ENCODE measurements around the gene ZFP1.

Gene ZFP1

DNA sequence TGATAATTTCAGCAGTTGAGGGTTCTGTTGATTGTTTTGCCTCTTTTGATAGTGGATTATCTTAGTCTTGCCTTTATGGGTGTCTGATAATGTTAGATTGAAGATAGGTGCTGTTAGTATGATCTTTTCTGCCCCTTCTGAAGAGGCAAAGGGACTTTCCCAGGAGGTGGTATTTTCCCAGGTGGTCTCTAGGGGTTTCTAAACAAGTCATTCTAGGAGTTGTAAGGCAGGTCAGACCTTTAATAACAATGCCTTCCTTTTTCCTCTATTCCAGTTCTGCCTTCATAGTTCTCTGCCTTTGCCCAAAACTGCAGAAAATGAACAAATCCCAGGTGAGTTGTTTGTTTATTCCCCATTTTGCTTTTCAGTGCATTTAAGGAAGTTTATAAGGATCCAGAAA lies 4.3 kb downstream of the ZFP1 start:
- DNase-seq (ENCODE audit: low read depth in 3 of 3), result no peak

DNA sequence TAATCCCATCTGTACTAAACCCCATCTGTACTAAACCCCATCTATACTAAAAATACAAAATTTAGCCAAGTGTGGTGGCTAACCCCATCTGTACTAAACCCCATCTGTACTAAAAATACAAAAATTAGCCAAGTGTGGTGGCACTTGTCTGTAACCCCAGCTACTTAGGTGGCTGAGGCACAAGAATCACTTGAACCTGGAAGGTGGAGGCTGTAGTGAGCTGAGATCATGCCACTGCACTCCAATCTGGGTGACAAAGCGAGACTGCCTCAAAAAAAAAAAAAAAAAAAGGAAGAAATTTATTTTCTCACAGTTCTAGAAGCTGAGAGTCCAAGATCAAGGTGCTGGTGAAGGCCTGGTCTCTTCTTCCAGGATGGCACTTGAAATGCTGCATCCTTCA lies 12.1 kb downstream of the ZFP1 start:
- no peak for DNase-seq (ENCODE audit: low read depth in 3 of 3)

DNA sequence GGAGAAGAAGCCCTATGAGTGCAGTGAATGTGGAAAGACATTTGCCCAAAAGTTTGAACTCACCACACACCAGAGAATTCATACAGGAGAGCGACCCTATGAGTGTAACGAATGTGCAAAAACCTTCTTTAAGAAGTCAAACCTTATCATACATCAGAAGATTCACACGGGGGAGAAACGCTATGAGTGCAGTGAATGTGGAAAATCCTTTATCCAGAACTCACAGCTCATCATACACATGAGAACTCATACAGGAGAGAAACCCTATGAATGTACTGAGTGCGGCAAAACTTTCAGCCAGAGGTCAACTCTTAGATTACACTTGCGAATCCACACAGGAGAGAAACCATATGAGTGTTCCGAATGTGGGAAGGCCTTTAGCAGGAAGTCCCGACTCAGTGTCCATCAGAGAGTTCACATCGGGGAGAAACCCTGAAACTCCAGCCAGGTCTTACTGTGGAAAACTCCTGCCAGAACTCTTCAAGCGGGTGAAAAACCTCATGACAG lies 21.6 kb downstream of the ZFP1 start:
- no peak for DNase-seq (ENCODE audit: low read depth in 3 of 3)

DNA sequence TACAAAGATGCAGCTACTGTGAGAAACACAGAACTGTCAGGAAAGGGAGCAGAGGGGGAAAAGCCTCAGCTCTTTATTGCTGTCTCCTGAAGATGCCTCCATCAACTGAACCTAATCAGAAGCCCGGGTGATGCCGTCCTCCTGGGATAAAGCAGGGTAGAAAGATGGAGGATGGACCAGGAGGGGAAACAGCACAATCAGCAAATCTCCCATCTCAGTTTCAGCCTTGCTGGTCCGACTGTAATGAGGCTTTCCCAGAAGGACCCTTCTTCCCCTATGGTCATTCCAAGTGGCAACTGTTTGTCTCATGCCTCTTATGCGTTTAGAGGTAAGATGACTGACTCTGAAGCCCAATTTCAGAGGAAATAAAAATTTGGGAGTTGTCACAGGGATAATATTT lies 24.3 kb downstream of the ZFP1 start:
- no peak for DNase-seq (ENCODE audit: low read depth in 3 of 3)

DNA sequence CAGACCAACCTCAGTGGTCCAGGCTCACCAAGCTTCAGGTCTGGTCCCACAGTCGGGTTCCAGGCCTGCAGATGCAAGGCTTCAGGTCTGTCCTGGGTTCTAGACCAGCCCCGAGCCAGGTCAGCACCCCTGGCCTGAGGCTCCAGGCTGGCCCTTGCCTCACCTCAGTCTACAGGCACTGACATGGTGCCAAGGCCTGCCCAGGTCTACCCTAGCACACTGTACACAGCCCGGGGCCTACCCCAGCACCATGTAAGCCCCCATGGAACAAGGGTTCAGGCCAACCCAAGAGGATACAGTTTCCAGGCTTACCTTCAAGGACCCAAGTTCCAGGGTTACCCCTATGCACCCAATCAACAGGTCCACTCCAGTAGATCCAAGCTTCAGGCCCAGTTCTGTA lies 26.8 kb downstream of the ZFP1 start:
- DNase-seq (ENCODE audit: low read depth in 3 of 3), result no peak

DNA sequence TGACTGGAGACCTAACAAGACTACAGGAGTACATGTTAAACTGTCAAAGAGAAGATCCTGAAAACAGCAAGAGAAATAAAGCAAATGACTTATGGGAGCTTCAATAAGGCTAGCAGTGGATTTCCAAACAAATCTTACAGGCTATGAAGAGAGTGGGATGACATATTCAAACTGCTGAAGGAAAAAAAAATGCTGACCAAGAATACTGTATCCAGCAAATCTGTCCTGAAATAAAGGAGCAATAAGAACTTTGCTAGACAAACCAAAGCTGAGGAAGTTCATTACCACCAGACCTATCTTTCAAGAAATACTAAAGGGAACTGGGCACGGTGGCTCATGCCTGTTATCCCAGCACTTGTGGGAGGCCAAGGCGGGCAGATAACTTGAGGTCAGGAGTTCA lies 28.6 kb downstream of the ZFP1 start:
- no peak for DNase-seq (ENCODE audit: low read depth in 3 of 3)

DNA sequence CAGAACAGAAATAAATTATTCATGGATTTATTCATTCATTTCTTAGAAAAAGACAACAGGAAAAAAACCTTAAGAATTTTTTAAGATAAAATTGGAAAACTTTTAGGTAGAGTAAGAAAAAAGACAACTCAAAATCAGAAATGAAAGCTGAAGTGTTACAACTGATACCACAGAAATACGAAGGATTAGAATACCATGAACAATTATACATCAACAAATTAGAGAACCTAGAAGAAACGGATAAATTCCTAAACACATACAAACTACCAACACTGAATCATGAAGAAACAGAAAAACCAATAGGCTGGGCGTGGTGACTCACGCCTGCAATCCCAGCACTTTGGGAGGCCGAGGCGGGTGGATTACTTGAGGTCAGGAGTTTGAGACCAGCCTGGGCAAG lies 30.9 kb downstream of the ZFP1 start:
- DNase-seq (ENCODE audit: low read depth in 3 of 3), result no peak

DNA sequence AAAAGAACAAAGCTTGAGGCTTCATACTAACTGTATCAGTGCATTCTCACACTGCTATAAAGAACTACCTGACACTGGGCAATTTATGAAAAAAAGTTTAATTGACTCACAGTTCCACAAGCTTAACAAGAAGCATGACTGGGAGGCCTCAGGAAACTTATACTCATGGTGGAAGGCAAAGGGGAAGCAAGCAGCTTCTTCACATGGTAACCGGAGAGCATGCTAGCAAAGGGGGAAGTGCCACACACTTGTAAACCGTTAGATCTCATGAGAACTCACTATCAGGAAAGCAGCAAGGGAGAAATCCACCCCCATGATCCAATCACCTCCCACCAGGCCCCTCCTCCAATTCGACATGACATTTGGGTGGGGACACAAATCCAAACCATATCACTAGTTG lies 33.3 kb downstream of the ZFP1 start:
- no peak for DNase-seq (ENCODE audit: low read depth in 3 of 3)

DNA sequence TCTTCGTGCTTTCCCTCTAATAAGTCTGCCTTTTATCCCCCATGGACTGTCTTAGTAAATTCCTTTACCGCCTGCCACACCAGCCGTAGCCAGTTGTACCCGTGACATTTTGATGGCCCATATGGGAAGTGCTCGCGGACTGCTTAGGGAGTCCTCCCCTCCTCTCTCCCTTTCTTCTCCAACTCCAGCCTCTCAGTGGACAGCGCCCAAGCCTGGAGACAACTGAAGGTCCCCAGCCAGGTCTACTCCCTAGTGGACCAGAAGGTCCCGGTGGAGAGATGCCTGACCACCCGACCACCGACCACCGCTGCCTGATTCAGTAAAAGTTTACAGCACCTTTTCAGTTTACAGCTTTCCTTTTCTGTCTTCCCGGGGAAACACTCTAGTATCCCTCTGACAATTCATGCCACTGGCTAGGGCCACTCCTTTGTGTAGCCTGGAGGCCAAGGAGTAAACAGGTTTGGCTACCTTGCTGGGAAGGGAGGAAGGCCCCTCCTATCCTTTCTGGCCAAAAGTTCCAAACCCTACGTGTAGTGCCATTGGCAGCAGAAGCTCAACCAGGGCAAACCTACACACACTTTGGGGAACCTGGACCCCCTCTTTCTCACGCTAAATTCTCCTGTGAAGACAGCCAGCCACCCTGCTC lies 40.6 kb downstream of the ZFP1 start:
- no peak for DNase-seq (ENCODE audit: low read depth in 3 of 3)

DNA sequence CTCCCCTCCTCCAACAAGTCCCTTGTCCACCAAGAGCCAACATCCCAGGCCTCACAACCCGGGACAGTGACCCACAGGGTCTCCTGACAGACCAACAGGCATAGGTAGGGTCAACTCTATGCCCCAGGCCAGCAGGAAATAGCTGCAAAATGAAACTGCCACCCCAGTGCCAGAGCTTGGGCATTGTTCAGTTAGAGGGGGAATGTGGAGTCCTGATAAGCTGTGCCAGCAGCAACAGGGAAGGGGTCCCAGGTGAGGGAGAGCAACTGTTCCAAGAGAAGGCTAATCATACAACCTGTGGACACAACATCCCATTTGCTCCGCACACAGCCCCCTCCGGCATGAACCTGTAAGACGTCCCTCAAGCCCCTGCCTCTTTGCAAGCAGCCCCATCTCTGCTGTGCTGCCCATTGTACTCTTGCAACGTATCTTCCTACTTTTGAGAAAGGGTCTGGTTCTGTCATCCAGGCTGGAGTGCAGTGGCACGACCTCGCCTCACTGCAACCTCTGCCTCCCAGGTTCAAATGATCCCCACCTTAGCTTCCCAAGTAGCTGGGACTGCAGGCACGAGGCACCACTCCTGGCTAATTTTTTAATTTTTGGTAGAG lies 41.4 kb downstream of the ZFP1 start:
- no peak for DNase-seq (ENCODE audit: low read depth in 3 of 3)

DNA sequence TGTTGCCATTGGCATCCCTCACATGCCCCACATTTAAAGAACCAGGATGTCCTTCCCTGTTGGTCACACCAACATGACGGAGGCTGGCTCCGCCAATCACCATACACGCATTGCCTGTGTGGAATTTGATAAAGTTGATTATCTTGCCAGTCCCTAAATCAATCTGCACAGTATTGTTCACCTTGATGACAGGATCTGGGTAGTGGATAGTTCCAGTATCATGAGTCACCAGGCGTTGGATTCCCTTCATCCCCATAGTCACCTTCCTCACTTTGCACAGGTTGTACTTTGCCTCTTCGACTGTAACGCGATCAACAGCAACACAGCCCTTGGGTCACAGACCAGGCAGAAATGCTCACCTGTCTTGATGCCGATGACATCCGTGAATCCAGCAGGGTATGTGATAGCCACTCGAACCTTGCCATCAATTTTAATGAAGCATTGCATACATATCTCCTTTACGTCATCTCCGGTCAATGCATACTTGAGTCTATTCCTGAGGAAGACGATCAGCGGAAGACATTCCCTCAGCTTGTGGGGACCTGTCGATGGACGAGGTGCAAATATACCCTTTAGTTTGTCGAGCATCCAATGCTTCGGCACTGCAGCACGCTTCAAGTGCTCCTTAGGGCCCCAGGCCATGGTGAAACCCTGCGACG lies 44.4 kb downstream of the ZFP1 start:
- no peak for DNase-seq (ENCODE audit: low read depth in 3 of 3)

DNA sequence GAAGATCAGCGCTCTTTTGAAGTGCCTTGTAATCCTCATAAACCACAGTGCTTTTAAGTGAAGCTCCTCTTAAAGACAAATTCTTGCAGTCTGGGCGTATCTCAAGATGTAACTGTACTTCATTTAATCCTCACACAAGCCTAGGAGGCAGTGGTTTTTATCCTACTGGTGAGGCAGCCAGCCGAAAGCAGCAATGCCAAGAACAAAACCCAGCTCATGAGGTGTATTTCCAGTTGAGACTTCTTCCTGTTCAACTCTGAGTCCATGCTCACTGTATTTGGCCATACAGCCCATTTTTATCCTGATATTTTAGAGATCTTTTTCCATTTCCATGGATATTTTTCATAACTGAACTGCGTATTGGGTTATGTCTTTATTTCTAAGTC lies 44.9 kb downstream of the ZFP1 start:
- DNase-seq (ENCODE audit: low read depth in 3 of 3), result no peak

DNA sequence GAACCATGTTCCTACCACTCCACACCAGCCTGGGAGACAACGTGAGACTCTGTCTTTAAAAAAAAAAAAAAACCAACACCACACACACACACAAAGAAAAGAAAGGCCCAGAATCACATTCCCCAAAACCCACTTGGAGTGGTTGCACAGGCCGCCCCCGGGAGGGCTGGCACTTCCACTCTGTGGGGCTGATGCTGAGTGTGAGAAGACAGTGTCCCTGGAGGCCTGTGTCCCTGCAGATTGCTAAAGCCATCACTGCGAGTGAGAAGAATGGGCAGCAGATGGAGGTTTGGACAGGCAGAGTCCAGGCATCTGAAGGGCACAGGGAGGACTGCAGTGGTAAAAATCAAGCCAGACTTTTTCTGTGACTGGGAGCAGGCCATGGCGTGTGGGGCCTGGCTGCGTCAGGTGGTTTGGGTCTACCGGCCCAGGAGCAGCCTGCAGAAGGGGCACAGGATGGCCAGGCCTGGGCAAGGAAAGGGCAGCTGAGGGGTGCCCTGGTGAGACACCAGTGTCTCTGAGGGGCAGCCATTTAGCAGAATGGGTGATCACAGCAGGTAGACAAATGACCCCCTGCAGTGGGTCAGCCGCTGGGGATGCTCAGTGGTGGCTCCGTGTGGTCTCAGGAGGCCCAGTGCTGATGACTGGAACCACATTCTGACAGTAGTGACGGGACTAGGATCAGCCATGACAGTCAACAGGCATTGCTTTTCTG lies 45.6 kb downstream of the ZFP1 start:
- no peak for DNase-seq (ENCODE audit: low read depth in 3 of 3)

DNA sequence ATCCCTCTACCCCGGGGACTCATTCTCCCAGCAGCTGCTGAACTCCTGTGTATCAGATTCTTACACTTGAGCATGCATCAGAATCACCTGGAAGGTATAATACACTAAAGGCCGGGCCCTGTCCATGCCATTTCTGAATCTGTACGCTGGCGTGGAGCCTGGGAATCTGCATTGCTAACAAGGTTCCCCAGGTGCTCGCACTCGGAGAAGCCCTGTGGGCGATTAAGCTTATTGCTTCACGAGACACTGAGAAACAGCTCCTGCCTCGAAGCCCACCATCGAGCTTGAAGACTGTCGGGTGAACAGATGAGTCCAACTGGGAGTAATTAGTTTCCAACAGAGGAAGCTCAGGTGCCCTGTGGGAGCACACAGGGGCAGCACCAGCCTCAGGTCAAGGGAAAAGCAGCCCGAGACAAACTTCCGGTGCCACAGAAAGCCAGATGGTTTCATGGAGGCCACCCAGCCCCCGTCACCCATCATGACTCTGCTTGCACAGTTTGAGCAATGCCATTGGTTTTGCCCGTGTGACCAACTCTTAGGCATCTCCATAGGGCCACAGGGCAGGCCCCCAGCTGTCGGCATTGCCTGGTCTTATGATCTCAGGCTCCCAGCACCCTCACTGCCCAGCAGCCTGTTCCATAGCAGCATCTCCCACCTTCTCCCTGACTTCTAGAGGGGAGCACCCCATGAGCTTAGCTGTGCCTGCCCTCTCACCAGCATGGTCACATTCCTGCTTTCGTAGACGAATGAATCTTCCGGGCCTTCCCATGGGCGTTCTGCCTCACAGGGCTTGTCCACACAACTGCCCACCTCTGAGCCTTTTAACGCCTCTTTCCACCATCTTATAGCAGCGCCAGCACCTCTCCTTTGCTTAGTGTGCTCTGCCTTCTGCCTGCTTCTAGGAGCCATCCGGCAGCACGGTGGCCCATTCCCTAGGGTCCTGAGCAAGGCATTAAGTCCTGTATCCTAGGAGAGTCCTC lies 47.8 kb downstream of the ZFP1 start:
- DNase-seq (ENCODE audit: low read depth in 3 of 3), result no peak

DNA sequence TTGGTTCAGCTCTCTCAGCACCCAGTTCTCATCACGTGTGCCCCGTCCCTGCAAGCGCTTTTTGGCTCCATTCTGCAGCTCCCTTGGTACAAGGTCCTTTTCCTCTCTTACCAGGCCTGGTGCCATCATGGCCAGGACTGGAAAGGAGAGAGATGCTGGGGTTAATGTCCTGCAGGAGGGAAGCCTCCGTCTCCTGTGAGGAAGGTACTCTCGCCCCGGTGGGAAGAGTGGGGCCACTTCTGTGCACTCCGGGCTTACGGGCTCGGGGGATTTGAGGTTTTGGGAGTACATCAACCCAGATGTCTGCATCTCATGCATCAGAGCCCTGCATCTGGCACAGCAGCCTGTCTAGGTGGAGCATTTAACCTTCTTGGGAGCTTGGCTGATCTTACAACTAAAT lies 48.5 kb downstream of the ZFP1 start:
- no peak for DNase-seq (ENCODE audit: low read depth in 3 of 3)

DNA sequence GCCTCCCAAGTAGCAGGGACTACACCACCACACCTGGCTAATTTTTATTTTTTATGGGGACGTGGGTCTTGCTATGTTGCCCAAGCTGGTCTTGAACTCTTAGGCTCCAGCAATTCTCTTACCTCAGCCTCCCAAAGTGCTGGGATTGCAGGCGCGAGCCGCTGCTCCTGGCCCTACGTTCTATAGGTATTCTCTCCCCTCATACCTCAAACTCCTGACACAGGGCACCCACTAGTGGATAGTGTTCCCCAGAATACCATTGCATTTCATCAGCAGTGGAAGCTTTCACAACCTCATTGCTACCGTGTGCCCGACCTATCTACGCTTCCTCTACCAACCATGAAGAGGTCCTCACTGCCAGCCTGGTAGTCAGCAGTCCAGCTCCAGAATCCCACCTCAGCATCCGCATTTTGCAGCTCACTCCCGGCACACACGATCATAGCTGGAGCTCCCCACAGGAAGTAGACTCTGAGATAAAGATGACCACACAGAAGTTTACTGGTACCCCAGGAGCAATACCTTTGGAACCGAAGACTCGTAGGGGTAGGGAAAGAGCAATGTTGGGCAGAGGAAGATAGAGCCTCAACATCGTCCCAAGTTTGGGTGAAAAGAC lies 49.3 kb downstream of the ZFP1 start:
- DNase-seq (ENCODE audit: low read depth in 3 of 3), result no peak

DNA sequence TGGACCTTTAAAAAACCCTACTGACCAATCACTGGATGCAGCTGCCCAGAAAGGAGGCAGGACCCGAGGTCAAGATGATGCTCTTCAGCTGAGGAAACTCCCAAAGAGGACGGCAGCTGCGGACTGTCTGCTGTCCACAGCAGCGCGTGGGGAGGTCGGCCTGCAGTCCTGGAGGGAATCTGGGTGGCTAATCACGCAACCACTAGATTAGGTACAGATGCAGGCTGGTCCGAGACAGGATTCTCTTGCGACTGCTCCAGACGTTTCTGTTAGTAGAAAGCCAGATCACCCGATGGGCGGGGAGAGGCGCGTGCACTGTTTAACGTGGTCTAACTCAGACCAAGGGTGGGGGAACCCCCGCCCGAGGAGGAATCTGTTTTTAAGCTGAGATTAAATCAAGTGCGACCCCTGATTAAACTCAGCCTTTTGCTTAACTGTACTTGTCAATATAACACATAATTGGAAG lies 49.8 kb downstream of the ZFP1 start:
- no peak for DNase-seq (ENCODE audit: low read depth in 3 of 3)

DNA sequence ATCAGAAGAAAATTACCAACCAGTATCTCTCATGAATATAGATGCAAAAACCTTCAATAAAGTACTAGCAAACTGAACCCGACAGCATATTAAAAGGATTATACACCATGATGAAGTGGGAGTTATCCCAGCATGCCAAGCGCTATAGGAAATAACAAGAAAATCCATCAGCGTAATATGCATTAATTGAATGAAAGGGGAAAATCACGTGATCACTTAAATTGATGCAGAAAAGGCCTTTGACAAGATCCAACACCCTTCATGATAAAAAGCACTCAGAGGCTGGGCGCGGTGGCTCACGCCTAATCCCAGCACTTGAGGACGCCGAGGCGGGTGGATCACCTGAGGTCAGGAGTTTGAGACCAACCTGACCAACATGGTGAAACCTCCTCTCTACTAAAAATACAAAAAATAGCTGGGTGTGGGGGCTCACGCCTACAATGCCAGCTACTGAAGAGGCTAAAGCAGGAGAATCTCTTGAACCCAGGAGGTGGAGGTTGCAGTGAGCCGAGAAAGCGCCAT lies 53.8 kb downstream of the ZFP1 start:
- no peak for DNase-seq (ENCODE audit: low read depth in 3 of 3)

DNA sequence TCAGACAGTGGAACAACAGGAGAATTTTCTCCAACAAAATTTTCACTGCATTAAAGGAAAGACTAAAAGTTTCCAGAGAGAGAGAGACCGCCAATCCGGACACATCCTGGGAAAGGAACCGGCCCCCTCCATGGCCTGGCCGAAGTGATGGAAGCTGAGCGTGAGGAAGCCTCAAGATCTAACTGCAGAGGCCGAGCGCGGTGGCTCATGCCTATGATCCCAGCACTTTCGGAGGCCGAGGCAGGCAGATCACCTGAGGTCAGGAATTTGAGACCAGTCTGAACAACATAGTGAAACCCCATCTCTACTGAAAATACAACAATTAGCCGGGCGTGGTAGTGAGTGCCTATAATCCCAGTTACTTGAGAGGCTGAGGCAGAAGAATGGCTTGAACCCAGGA lies 54.8 kb downstream of the ZFP1 start:
- no peak for DNase-seq (ENCODE audit: low read depth in 3 of 3)

DNA sequence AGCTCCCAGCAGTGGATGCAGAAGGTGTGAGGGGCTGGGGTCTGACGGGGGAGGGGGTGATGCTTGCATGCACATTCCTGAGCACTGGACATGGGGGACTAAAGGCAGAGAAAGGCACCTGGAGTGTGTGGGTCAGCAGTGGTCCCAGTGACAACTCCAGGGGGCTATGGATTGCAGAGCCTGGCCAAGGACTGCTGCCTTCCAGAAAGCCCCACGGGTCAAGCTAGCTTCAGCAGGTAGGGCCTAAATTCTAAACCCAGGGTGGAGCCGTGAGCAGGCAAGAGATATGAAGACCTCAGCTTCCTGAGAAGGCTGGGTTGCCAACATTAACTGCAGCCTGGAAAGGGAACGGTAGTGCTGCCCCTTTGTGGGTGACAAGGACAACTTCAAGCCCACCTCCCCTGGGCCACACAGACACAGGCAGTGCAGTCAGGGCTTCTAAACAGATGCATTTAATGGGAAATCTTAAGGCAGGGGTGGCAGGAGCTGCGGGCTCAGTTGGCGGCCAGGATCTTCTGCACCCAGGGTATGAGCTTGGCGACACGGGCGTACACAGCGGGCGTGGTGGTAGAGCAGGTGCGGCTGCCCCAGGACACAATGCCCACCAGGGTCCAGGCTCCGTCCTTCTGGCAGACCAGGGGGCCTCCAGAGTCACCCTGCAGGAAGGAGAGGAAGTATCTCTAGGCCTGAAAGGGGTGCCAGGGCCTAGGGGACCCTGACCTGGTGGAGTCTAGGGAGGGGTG lies 55.5 kb downstream of the ZFP1 start:
- DNase-seq (ENCODE audit: low read depth in 3 of 3), result no peak
